K562 (cell line): ENCODE measurements around the gene SCGB1A1. TPM values are rescaled to one million over a fixed set of nuclear protein-coding genes. Genes with fewer than 3 reads are reported as not detected.

Experiments
- CAMTA2 ChIP-seq: fragments of 250-450 bp; sonication (Bioruptor Pico); conservative IDR thresholded peaks from 2 replicates; pipeline ENCODE4 v1.5.1; 2022
- ETV1 ChIP-seq: fragments of 450-650 bp; conservative IDR thresholded peaks from 2 replicates; pipeline ENCODE4 v1.6.1; 2016; ENCODE audit warnings: missing genetic modification characterization, control low read depth, low read depth, missing compliant biosample characterization
- FOXP1 ChIP-seq: sonication (generic); formaldehyde crosslinking; IDR thresholded peaks from 2 replicates; pipeline ENCODE4 v1.8.0; 2022; ENCODE audit warnings: mild to moderate bottlenecking, missing genetic modification reagents
- HDAC2 ChIP-seq: fragments of 450-650 bp; IDR thresholded peaks from 2 replicates; pipeline ENCODE4 v1.6.1; 2016; ENCODE audit warnings: mild to moderate bottlenecking
- NFXL1 ChIP-seq: fragments of 450-650 bp; formaldehyde crosslinking; IDR thresholded peaks from 2 replicates; pipeline ENCODE4 v1.4.0; 2021; ENCODE audit warnings: mild to moderate bottlenecking
- RUNX1 ChIP-seq: sonication (generic); IDR thresholded peaks from 2 replicates; pipeline ENCODE4 v1.6.1; 2016; ENCODE audit warnings: antibody characterized with exemption, low read depth
- TEAD2 ChIP-seq: fragments of 450-650 bp; IDR thresholded peaks from 2 replicates; pipeline ENCODE4 v1.6.1; 2016; ENCODE audit warnings: missing genetic modification characterization, control low read depth, missing compliant biosample characterization
- ZEB2 ChIP-seq: fragments of 450-650 bp; IDR thresholded peaks from 2 replicates; pipeline ENCODE4 v1.6.1; 2016
- ZNF12 ChIP-seq: sonication (generic); formaldehyde crosslinking; IDR thresholded peaks from 2 replicates; pipeline ENCODE4 v1.4.0; 2020; ENCODE audit warnings: mild to moderate bottlenecking, missing genetic modification reagents
- ZNF311 ChIP-seq: fragments of 250-450 bp; sonication (Bioruptor Pico); IDR thresholded peaks from 2 replicates; pipeline ENCODE4 v1.4.0; 2020; ENCODE audit warnings: mild to moderate bottlenecking, moderate library complexity
- ZNF507 ChIP-seq: conservative IDR thresholded peaks from 2 replicates; pipeline ENCODE4 v1.6.1; 2017; ENCODE audit warnings: missing genetic modification characterization, missing compliant biosample characterization
- ZNF584 ChIP-seq: fragments of 200-800 bp; sonication (Bioruptor generic); IDR thresholded peaks from 2 replicates; pipeline ENCODE4 v1.6.1; 2016; ENCODE audit warnings: low read depth, mild to moderate bottlenecking, missing genetic modification characterization, missing compliant biosample characterization
- ZNF699 ChIP-seq: fragments of 250-450 bp; sonication (Bioruptor Pico); IDR thresholded peaks from 2 replicates; pipeline ENCODE4 v1.8.0; 2021; ENCODE audit warnings: mild to moderate bottlenecking, moderate library complexity; ENCODE audit not compliant: insufficient replicate concordance
- ZSCAN29 ChIP-seq: fragments of 450-650 bp; IDR thresholded peaks from 2 replicates; pipeline ENCODE4 v1.6.1; 2017
- ZSCAN32 ChIP-seq: fragments of 450-650 bp; formaldehyde crosslinking; IDR thresholded peaks from 2 replicates; pipeline ENCODE4 v1.4.0; 2020; ENCODE audit warnings: mild to moderate bottlenecking, moderate library complexity
- polyA plus RNA-seq, 8 experiments: library from polyadenylated mRNA; depleted of rRNA in 4 of 8; stranded (reverse) in 5 of 8; unstranded in 3 of 8; fragments of >200 nt; fragmentation: Nextera tagmentation in 2 of 8; fragmentation: Illumina TruSeq in 1 of 8; extraction: Ambion mirVana in 2 of 8; extraction: Trizol in 1 of 8; gene quantifications; 2 replicates each; pipeline versions ENCODE4 v1.2.1 to v1.2.3, GENCODE V29; 2011 to 2014; ENCODE audit warnings: inconsistent platforms in 1 of 8, missing spikeins in 1 of 8
- total RNA-seq, 7 experiments: library from RNA; depleted of rRNA in 6 of 7; stranded (reverse); fragments of >200 nt in 6 of 7; fragmentation: Illumina TruSeq in 2 of 7; extraction: Trizol in 2 of 7; gene quantifications; 2 replicates each; pipeline versions ENCODE4 v1.2.1 to v1.2.3, GENCODE V29; 2011 to 2021; ENCODE audit warnings: low replicate concordance in 1 of 7
- TF ChIP-seq, protein P1 (sequence below): fragments of 450-650 bp; IDR thresholded peaks from 2 replicates; pipeline ENCODE4 v1.6.1; 2018; ENCODE audit warnings: mild to moderate bottlenecking, low read depth; ENCODE audit not compliant: partially characterized antibody
- TF ChIP-seq, protein P2 (sequence below), 2 experiments: fragments of 450-650 bp; formaldehyde crosslinking in 1 of 2; IDR thresholded peaks; 2 replicates each; pipeline versions ENCODE4 v1.4.0 to v1.6.1; 2014 to 2020; ENCODE audit warnings: mild to moderate bottlenecking in 2 of 2, borderline replicate concordance in 1 of 2, low read depth in 1 of 2
- TF ChIP-seq, protein P3 (sequence below): fragments of 450-650 bp; IDR thresholded peaks from 2 replicates; pipeline ENCODE4 v1.6.1; 2016; ENCODE audit warnings: missing biosample characterization, missing genetic modification characterization

Gene SCGB1A1
- total and polyA plus RNA-seq, 9 of the 15 experiments (the other 6 are each of a cell fraction or from before 2014, with no cell fraction given) = 0.55 TPM; not detected in 8

- TF ChIP-seq FOXP1 (CRISPR knock-in tag) (no peak), ZNF699 (CRISPR knock-in tag) (no peak), ZSCAN29 (no peak), CAMTA2 (CRISPR knock-in tag) (no peak), ETV1 (tag) (no peak), ZNF584 (CRISPR knock-in tag) (no peak), ZNF311 (CRISPR knock-in tag) (no peak), TEAD2 (tag) (no peak), RUNX1 (no peak), ZSCAN32 (CRISPR knock-in tag) (no peak), ZNF507 (tag) (no peak), HDAC2 (0 out of 2 replicates have a peak, but pooled peaks have one; percentile 21), ZNF12 (no peak), NFXL1 (CRISPR knock-in tag) (no peak), ZEB2 (0 out of 2 replicates have a peak, but pooled peaks have one; percentile 42)
- TF ChIP-seq, protein P1, sequence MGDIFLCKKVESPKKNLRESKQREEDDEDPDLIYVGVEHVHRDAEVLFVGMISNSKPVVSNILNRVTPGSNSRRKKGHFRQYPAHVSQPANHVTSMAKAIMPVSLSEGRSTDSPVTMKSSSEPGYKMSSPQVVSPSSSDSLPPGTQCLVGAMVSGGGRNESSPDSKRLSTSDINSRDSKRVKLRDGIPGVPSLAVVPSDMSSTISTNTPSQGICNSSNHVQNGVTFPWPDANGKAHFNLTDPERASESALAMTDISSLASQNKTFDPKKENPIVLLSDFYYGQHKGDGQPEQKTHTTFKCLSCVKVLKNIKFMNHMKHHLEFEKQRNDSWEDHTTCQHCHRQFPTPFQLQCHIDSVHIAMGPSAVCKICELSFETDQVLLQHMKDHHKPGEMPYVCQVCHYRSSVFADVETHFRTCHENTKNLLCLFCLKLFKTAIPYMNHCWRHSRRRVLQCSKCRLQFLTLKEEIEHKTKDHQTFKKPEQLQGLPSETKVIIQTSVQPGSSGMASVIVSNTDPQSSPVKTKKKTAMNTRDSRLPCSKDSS = no peak
- TF ChIP-seq, protein P2, sequence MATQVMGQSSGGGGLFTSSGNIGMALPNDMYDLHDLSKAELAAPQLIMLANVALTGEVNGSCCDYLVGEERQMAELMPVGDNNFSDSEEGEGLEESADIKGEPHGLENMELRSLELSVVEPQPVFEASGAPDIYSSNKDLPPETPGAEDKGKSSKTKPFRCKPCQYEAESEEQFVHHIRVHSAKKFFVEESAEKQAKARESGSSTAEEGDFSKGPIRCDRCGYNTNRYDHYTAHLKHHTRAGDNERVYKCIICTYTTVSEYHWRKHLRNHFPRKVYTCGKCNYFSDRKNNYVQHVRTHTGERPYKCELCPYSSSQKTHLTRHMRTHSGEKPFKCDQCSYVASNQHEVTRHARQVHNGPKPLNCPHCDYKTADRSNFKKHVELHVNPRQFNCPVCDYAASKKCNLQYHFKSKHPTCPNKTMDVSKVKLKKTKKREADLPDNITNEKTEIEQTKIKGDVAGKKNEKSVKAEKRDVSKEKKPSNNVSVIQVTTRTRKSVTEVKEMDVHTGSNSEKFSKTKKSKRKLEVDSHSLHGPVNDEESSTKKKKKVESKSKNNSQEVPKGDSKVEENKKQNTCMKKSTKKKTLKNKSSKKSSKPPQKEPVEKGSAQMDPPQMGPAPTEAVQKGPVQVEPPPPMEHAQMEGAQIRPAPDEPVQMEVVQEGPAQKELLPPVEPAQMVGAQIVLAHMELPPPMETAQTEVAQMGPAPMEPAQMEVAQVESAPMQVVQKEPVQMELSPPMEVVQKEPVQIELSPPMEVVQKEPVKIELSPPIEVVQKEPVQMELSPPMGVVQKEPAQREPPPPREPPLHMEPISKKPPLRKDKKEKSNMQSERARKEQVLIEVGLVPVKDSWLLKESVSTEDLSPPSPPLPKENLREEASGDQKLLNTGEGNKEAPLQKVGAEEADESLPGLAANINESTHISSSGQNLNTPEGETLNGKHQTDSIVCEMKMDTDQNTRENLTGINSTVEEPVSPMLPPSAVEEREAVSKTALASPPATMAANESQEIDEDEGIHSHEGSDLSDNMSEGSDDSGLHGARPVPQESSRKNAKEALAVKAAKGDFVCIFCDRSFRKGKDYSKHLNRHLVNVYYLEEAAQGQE (IDR thresholded peaks at IDR 0.05; ENCODE audit: borderline replicate concordance) = peak; percentile 60
- TF ChIP-seq, protein P2 (CRISPR knock-in tag; IDR thresholded peaks at IDR 0.05; ENCODE audit: low read depth) = no peak
- TF ChIP-seq, protein P3, sequence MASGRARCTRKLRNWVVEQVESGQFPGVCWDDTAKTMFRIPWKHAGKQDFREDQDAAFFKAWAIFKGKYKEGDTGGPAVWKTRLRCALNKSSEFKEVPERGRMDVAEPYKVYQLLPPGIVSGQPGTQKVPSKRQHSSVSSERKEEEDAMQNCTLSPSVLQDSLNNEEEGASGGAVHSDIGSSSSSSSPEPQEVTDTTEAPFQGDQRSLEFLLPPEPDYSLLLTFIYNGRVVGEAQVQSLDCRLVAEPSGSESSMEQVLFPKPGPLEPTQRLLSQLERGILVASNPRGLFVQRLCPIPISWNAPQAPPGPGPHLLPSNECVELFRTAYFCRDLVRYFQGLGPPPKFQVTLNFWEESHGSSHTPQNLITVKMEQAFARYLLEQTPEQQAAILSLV (tag) = no peak
Observed at GRCh38 chr11:62458212-62459002, 39.6 kb downstream of the SCGB1A1 start (continued).
